Measurements from ENCODE around the gene TLE1. TPM values are rescaled to one million over a fixed set of nuclear protein-coding genes. Genes with fewer than 3 reads are reported as not detected.
A peak's percentile ranks its signal among the peaks of the same experiment; 100 is the strongest.

The TLE1 gene
- polyA plus RNA-seq, 3 donors, result 0.46 to 2.5 (median 1.2) TPM

DNA sequence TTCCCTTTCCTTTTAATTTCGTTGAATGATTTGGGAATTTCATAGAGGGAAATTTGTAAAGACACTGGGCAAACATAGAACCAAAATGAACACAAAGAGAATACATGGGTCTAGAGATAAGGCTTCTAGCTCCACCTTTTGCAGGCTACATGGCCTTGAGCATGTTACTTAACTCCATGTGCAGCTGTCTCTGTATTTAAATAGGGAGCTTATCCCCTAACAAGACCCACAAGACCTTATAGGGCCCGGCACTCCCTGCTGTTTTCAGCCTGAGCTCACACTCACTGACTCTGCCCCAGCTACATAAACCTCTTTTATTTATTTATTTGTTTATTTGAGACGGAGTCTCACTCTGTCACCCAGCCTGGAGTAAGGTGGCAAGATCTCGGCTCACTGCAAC lies 30.6 kb upstream of the TLE1 start:
- WGBS (ENCODE audit: insufficient coverage), result 100% methylated on average over 1 of the region's 4 CpGs
- Histone ChIP-seq H3K4me1 (ENCODE audit: control insufficient read depth in 1 of 2, insufficient read depth in 2 of 2, low read length in 2 of 2) (no peaks in the 10 kb centered on the region), H3K79me2 (ENCODE audit: insufficient read depth, low read length) (no peaks in the 10 kb centered on the region), H3K9me3 (replicated peaks in 1 of 2; ENCODE audit: control insufficient read depth in 1 of 2, insufficient read depth in 1 of 2, low read length in 2 of 2) (no peaks in the 10 kb centered on the region), H3K27ac (ENCODE audit: low read depth in 1 of 2, low read length in 2 of 2) (no peak overlapping the region), H3K4me2 (replicated peaks; ENCODE audit: extremely low read depth, low read length, poor library complexity, severe bottlenecking) (no peak overlapping the region), H3K9ac (ENCODE audit: insufficient read depth, low read length, poor library complexity, severe bottlenecking) (no peak overlapping the region), H2AFZ (ENCODE audit: insufficient read depth, low read depth, low read length, poor library complexity, severe bottlenecking) (no peak overlapping the region), H3K4me3 (replicated peaks in 1 of 3; ENCODE audit: low read depth in 2 of 3, low read length in 3 of 3) (no peak overlapping the region), H3K27me3 (ENCODE audit: control insufficient read depth in 2 of 2, insufficient read depth in 2 of 2, low read length in 2 of 2) (no peaks in the 10 kb centered on the region), H4K20me1 (ENCODE audit: insufficient read depth, low read length) (no peaks in the 10 kb centered on the region), H3K36me3 (replicated peaks in 1 of 2; ENCODE audit: control insufficient read depth in 1 of 2, insufficient read depth in 2 of 2, low read length in 2 of 2) (no peaks in the 10 kb centered on the region)
- Mint-ChIP-seq H3K4me1 (no peaks in the 10 kb centered on the region), H3K27ac (no peak overlapping the region), H3K9me3 (peaks cover 0 to 5% (median 0%) of the 10 kb centered on the region in 7 donors), H3K36me3 (no peaks in the 10 kb centered on the region), H3K4me3 (no peak overlapping the region), H3K27me3 (ENCODE audit: low read depth in 3 of 3) (peaks cover 2 to 10% (median 3%) of the 10 kb centered on the region in 3 donors)
- TF ChIP-seq, protein P1, sequence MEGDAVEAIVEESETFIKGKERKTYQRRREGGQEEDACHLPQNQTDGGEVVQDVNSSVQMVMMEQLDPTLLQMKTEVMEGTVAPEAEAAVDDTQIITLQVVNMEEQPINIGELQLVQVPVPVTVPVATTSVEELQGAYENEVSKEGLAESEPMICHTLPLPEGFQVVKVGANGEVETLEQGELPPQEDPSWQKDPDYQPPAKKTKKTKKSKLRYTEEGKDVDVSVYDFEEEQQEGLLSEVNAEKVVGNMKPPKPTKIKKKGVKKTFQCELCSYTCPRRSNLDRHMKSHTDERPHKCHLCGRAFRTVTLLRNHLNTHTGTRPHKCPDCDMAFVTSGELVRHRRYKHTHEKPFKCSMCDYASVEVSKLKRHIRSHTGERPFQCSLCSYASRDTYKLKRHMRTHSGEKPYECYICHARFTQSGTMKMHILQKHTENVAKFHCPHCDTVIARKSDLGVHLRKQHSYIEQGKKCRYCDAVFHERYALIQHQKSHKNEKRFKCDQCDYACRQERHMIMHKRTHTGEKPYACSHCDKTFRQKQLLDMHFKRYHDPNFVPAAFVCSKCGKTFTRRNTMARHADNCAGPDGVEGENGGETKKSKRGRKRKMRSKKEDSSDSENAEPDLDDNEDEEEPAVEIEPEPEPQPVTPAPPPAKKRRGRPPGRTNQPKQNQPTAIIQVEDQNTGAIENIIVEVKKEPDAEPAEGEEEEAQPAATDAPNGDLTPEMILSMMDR (IDR thresholded peaks at IDR 0.05), result no peak
- DNase-seq, result no peak
- intact Hi-C loops (cut with micrococcal nuclease), result no loop called here

DNA sequence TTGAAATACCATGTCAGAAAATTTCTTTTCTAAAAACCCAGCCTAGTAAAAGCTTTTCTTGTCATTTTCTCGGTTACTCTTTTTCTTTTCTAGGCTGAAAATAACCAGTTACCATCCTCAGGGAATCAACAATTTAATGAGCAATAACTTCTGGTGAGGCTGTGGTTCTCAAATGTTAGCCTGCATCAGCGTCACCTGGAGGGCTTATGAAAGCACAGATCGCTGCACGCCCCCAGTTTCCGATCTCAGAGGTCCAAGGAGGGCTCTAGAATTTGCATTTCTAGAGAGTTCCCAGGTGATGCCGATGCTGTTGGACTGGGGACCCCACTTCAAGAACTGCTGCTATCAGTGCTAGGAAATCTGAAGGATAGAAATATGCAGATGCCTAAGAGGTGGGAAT lies 28.9 kb upstream of the TLE1 start:
- no peak overlapping the region for H3K9ac ChIP-seq (ENCODE audit: insufficient read depth, low read length, poor library complexity, severe bottlenecking)
- no peaks in the 10 kb centered on the region for H3K9me3 ChIP-seq (replicated peaks in 1 of 2; ENCODE audit: control insufficient read depth in 1 of 2, insufficient read depth in 1 of 2, low read length in 2 of 2)
- peaks cover 0 to 5% (median 0%) of the 10 kb centered on the region in 7 donors for H3K9me3 Mint-ChIP-seq
- H3K27me3 Mint-ChIP-seq (ENCODE audit: low read depth in 3 of 3), result peaks cover 1 to 10% (median 3%) of the 10 kb centered on the region in 3 donors
- no peak overlapping the region for H3K4me2 ChIP-seq (replicated peaks; ENCODE audit: extremely low read depth, low read length, poor library complexity, severe bottlenecking)
- H3K27ac ChIP-seq (ENCODE audit: low read depth in 1 of 2, low read length in 2 of 2), result no peak overlapping the region
- H3K4me3 ChIP-seq (replicated peaks in 1 of 3; ENCODE audit: low read depth in 2 of 3, low read length in 3 of 3), result no peak overlapping the region
- peak overlapping the region in 1 of 7 donors; percentile 41 for H3K27ac Mint-ChIP-seq
- intact Hi-C loops (cut with micrococcal nuclease), result no loop called here
- no peaks in the 10 kb centered on the region for H3K4me1 Mint-ChIP-seq
- 86% methylated on average over 5 of the region's 6 CpGs for WGBS (ENCODE audit: insufficient coverage)
- TF ChIP-seq, protein P1 (IDR thresholded peaks at IDR 0.05), result no peak
- no peaks in the 10 kb centered on the region for H3K36me3 ChIP-seq (replicated peaks in 1 of 2; ENCODE audit: control insufficient read depth in 1 of 2, insufficient read depth in 2 of 2, low read length in 2 of 2)
- no peaks in the 10 kb centered on the region for H3K4me1 ChIP-seq (ENCODE audit: control insufficient read depth in 1 of 2, insufficient read depth in 2 of 2, low read length in 2 of 2)
- no peak for DNase-seq
- H2AFZ ChIP-seq (ENCODE audit: insufficient read depth, low read depth, low read length, poor library complexity, severe bottlenecking), result no peak overlapping the region
- no peak overlapping the region for H3K4me3 Mint-ChIP-seq
- no peaks in the 10 kb centered on the region for H3K27me3 ChIP-seq (ENCODE audit: control insufficient read depth in 2 of 2, insufficient read depth in 2 of 2, low read length in 2 of 2)
- no peaks in the 10 kb centered on the region for H3K36me3 Mint-ChIP-seq
- no peaks in the 10 kb centered on the region for H3K79me2 ChIP-seq (ENCODE audit: insufficient read depth, low read length)
- no peaks in the 10 kb centered on the region for H4K20me1 ChIP-seq (ENCODE audit: insufficient read depth, low read length)
